ENCODE data around the gene ZBTB5. TPM values are rescaled to one million over a fixed set of nuclear protein-coding genes. Genes with fewer than 3 reads are reported as not detected.

ZBTB5 gene
- total and polyA plus RNA-seq, 2 donors from 2014 or later, result 6.1 to 14.1 TPM

- Histone ChIP-seq H3K9ac (ENCODE audit: low read length in 3 of 3) (peak overlapping the region; percentile 51 to 81 (median 75)), H3K9me3 (ENCODE audit: control insufficient read depth in 2 of 3, insufficient read depth in 1 of 3, low read length in 3 of 3) (no peaks in the 10 kb centered on the region), H3K27me3 (ENCODE audit: control insufficient read depth, insufficient read depth, low read length) (no peaks in the 10 kb centered on the region), H3K4me1 (ENCODE audit: control insufficient read depth in 2 of 3, insufficient read depth in 2 of 3, low read depth in 1 of 3, low read length in 3 of 3) (peaks cover 4 to 37% (median 15%) of the 10 kb centered on the region in 3 donors), H3K4me3 (ENCODE audit: low read length in 3 of 3) (peak overlapping the region; percentile 76 to 91 (median 86)), H3K27ac (ENCODE audit: low read depth in 2 of 2, low read length in 2 of 2) (peak overlapping the region; percentile 89 to 93), H3K36me3 (ENCODE audit: control insufficient read depth in 2 of 3, insufficient read depth in 3 of 3, low read length in 3 of 3) (peaks cover under 1 to 11% (median 5%) of the 10 kb centered on the region in 3 donors)
- intact Hi-C loops (cut with DNase I), result no loop called here
- no peak for TF ChIP-seq CTCF (IDR thresholded peaks at IDR 0.05; ENCODE audit: borderline replicate concordance, extremely low read depth, insufficient read depth)
- DNase-seq, result peak in 1 of 5 donors; percentile 76
- FAIRE-seq, result no peak
Observed at GRCh38 chr9:37421914-37422288, 43.3 kb downstream of the ZBTB5 start.

GRCh38 chr9:37420271-37421215 lies 44.7 kb downstream of the ZBTB5 start:
- TF ChIP-seq CTCF (IDR thresholded peaks at IDR 0.05; ENCODE audit: borderline replicate concordance, extremely low read depth, insufficient read depth), result no peak
- DNase-seq (no peak), FAIRE-seq (no peak)
- Histone ChIP-seq H3K27ac (ENCODE audit: low read depth in 2 of 2, low read length in 2 of 2) (no peak overlapping the region), H3K9me3 (ENCODE audit: control insufficient read depth in 2 of 3, insufficient read depth in 1 of 3, low read length in 3 of 3) (no peaks in the 10 kb centered on the region), H3K4me3 (ENCODE audit: low read length in 3 of 3) (no peak overlapping the region), H3K9ac (ENCODE audit: low read length in 3 of 3) (no peak overlapping the region), H3K36me3 (ENCODE audit: control insufficient read depth in 2 of 3, insufficient read depth in 3 of 3, low read length in 3 of 3) (no peaks in the 10 kb centered on the region), H3K27me3 (ENCODE audit: control insufficient read depth, insufficient read depth, low read length) (no peaks in the 10 kb centered on the region), H3K4me1 (ENCODE audit: control insufficient read depth in 2 of 3, insufficient read depth in 2 of 3, low read depth in 1 of 3, low read length in 3 of 3) (peaks cover 4 to 37% (median 15%) of the 10 kb centered on the region in 3 donors)
- intact Hi-C loops (cut with DNase I), result no loop called here

- H3K9me3 ChIP-seq (ENCODE audit: control insufficient read depth in 2 of 3, insufficient read depth in 1 of 3, low read length in 3 of 3), result no peaks in the 10 kb centered on the region
- intact Hi-C loops (cut with DNase I), result no loop called here
- TF ChIP-seq CTCF (IDR thresholded peaks at IDR 0.05; ENCODE audit: borderline replicate concordance, extremely low read depth, insufficient read depth), result no peak
- FAIRE-seq (no peak), DNase-seq (no peak)
- H3K36me3 ChIP-seq (ENCODE audit: control insufficient read depth in 2 of 3, insufficient read depth in 3 of 3, low read length in 3 of 3), result no peaks in the 10 kb centered on the region
- H3K9ac ChIP-seq (ENCODE audit: low read length in 3 of 3), result no peak overlapping the region
- no peak overlapping the region for H3K4me3 ChIP-seq (ENCODE audit: low read length in 3 of 3)
- H3K27me3 ChIP-seq (ENCODE audit: control insufficient read depth, insufficient read depth, low read length), result no peaks in the 10 kb centered on the region
- H3K4me1 ChIP-seq (ENCODE audit: control insufficient read depth in 2 of 3, insufficient read depth in 2 of 3, low read depth in 1 of 3, low read length in 3 of 3), result peaks cover 4 to 32% (median 20%) of the 10 kb centered on the region in 3 donors
- no peak overlapping the region for H3K27ac ChIP-seq (ENCODE audit: low read depth in 2 of 2, low read length in 2 of 2)
Observed at GRCh38 chr9:37419204-37419603, 46.0 kb downstream of the ZBTB5 start.

Measured in kidney (tissue), 14 donors.